NOMO-1 (cell line): ENCODE results near the gene GBA2.

Experiments used
- DNase-seq, 2 experiments: peaks; one replicate each; lab custom pipeline; 2025; ENCODE audit not compliant: unreplicated experiment in 2 of 2; lab: John Stamatoyannopoulos, UW

GBA2 gene

GRCh38 chr9:35741740-35742139, 7.3 kb downstream of the GBA2 start:
- no peak for DNase-seq

- no peak for DNase-seq
Observed at GRCh38 chr9:35740243-35740642, 8.8 kb downstream of the GBA2 start.

GRCh38 chr9:35738924-35739323, 10.1 kb downstream of the GBA2 start:
- DNase-seq: no peak

- DNase-seq: no peak
Observed at GRCh38 chr9:35738186-35738585, 10.8 kb downstream of the GBA2 start.

- DNase-seq: no peak
Observed at GRCh38 chr9:35737143-35737542, 11.9 kb downstream of the GBA2 start.

- peak; percentile 12 to 62 for DNase-seq
Observed at GRCh38 chr9:35736201-35736633, 12.8 kb downstream of the GBA2 start.

- DNase-seq: no peak
Observed at GRCh38 chr9:35734096-35734495, 14.9 kb downstream of the GBA2 start.

- DNase-seq: peak; percentile 47 to 65
Observed at GRCh38 chr9:35732800-35733541, 16.1 kb downstream of the GBA2 start.

GRCh38 chr9:35732185-35732799, 16.7 kb downstream of the GBA2 start, which contains the start of the genes CREB3 and TLN1:
Gene CREB3 (plus strand): TSS chr9:35732666. CDS start chr9:35732773, 107 bp downstream.
Gene TLN1 (minus strand): TSS chr9:35732195. CDS start chr9:35725694, 6,501 bp downstream.
- DNase-seq: peak; percentile 100

- peak; percentile 38 to 56 for DNase-seq
Observed at GRCh38 chr9:35731415-35732184, 17.4 kb downstream of the GBA2 start.

GRCh38 chr9:35730486-35730854, 18.6 kb downstream of the GBA2 start:
- DNase-seq: no peak

- peak; percentile 63 to 72 for DNase-seq
Observed at GRCh38 chr9:35729700-35730485, 19.1 kb downstream of the GBA2 start.

- peak in 1 of 2 experiments; percentile 12 for DNase-seq
Observed at GRCh38 chr9:35729101-35729500, 19.9 kb downstream of the GBA2 start.

- DNase-seq: peak; percentile 74 to 85
Observed at GRCh38 chr9:35728041-35728971, 20.7 kb downstream of the GBA2 start.

GRCh38 chr9:35727676-35728040, 21.4 kb downstream of the GBA2 start:
- no peak for DNase-seq

GRCh38 chr9:35726931-35727330, 22.1 kb downstream of the GBA2 start:
- DNase-seq: peak; percentile 29 to 37

- DNase-seq: no peak
Observed at GRCh38 chr9:35725362-35725761, 23.7 kb downstream of the GBA2 start.

- DNase-seq: no peak
Observed at GRCh38 chr9:35723908-35724307, 25.1 kb downstream of the GBA2 start.

GRCh38 chr9:35723426-35723825, 25.6 kb downstream of the GBA2 start:
- DNase-seq: no peak

GRCh38 chr9:35719546-35719945, 29.5 kb downstream of the GBA2 start:
- no peak for DNase-seq
